PC-3 (cell line): ENCODE measurements around the gene FBXO9. TPM values are rescaled to one million over a fixed set of nuclear protein-coding genes. Genes with fewer than 3 reads are reported as not detected.

Experiments
- ATAC-seq: fragments of 200-7000 bp; cut with Tn5 transposase; 2 replicates; pipeline ENCODE4 v1.9.1; 2020; ENCODE audit warnings: mild to moderate bottlenecking, moderate library complexity
- BruUV-seq: library from RNA; stranded (reverse); fragments of 400-500 nt; replicated peaks from 2 replicates; lab custom pipeline; 2021; lab: Mats Ljungman, UMichigan
- CTCF ChIA-PET: fragments of 300-600 bp; sonication (Branson Sonifier 250); formaldehyde crosslinking; loops from one replicate; lab custom pipeline; 2022; ENCODE audit warnings: antibody characterized with exemption; lab: Charles Lee
- POLR2A ChIA-PET: fragments of 300-600 bp; sonication (Branson Sonifier 250); formaldehyde crosslinking; loops from one replicate; lab custom pipeline; 2022; ENCODE audit warnings: antibody characterized with exemption; ENCODE audit not compliant: unreplicated experiment; lab: Charles Lee
- DNase-seq: peaks from one replicate; pipeline ENCODE4 v3.0.0-alpha.2; 2015
- H2AFZ ChIP-seq: fragments of 300-600 bp; sonication (generic); 2 replicates; pipeline ENCODE4 v1.6.0; 2016; ENCODE audit warnings: antibody characterized with exemption, low read length
- H3F3A ChIP-seq: fragments of 300-600 bp; sonication (generic); one replicate; pipeline ENCODE4 v1.6.0; 2017; ENCODE audit warnings: antibody characterized with exemption, low read length, control low read depth, mild to moderate bottlenecking; ENCODE audit not compliant: unreplicated experiment
- H3K27ac ChIP-seq: fragments of 300-600 bp; sonication (generic); 2 replicates; pipeline ENCODE4 v1.5.1; 2016; ENCODE audit warnings: mild to moderate bottlenecking, low read length
- H3K27me3 ChIP-seq: fragments of 300-600 bp; sonication (generic); 2 replicates; pipeline ENCODE4 v1.6.1; 2016; ENCODE audit warnings: low read length, mixed read lengths
- H3K36me3 ChIP-seq: fragments of 300-600 bp; sonication (generic); 2 replicates; pipeline ENCODE4 v1.6.1; 2016; ENCODE audit warnings: low read depth, mixed run types, low read length, mixed read lengths
- H3K4me1 ChIP-seq: fragments of 300-600 bp; sonication (generic); 2 replicates; pipeline ENCODE4 v1.5.1; 2016; ENCODE audit warnings: low read length; ENCODE audit not compliant: insufficient read depth
- H3K4me2 ChIP-seq: fragments of 300-600 bp; sonication (generic); 2 replicates; pipeline ENCODE4 v1.6.0; 2016; ENCODE audit warnings: low read length
- H3K4me3 ChIP-seq: fragments of 300-600 bp; sonication (generic); 2 replicates; pipeline ENCODE4 v1.5.1; 2016; ENCODE audit warnings: mild to moderate bottlenecking, low read length, mixed read lengths
- H3K79me2 ChIP-seq: fragments of 300-600 bp; sonication (generic); 2 replicates; pipeline ENCODE4 v1.6.1; 2017; ENCODE audit warnings: low read length, mixed read lengths
- H3K9ac ChIP-seq: fragments of 300-600 bp; sonication (generic); 2 replicates; pipeline ENCODE4 v1.6.0; 2016; ENCODE audit warnings: mild to moderate bottlenecking, low read length
- H3K9me2 ChIP-seq: fragments of 300-600 bp; sonication (generic); replicated peaks from 2 replicates; pipeline ENCODE4 v1.6.1; 2016; ENCODE audit warnings: mixed run types, low read length, mixed read lengths
- H3K9me3 ChIP-seq: fragments of 300-600 bp; sonication (generic); 2 replicates; pipeline ENCODE4 v1.6.1; 2016; ENCODE audit warnings: low read length, mixed read lengths
- H4K20me1 ChIP-seq: fragments of 300-600 bp; sonication (generic); 2 replicates; pipeline ENCODE4 v1.6.1; 2016; ENCODE audit warnings: low read length, mixed read lengths
- CTCF ChIP-seq: fragments of 300-600 bp; sonication (generic); conservative IDR thresholded peaks from 2 replicates; pipeline ENCODE4 v1.5.1; 2017; ENCODE audit warnings: antibody characterized with exemption, low read depth, mild to moderate bottlenecking, low read length
- EZH2 ChIP-seq: fragments of 300-600 bp; sonication (generic); IDR thresholded peaks from one replicate; pipeline ENCODE4 v1.6.1; 2017; ENCODE audit warnings: antibody characterized with exemption, mild to moderate bottlenecking, low read length; ENCODE audit not compliant: unreplicated experiment
- EZH2phosphoT487 ChIP-seq: fragments of 300-600 bp; sonication (generic); IDR thresholded peaks from 2 replicates; pipeline ENCODE4 v1.6.1; 2018; ENCODE audit warnings: mild to moderate bottlenecking, antibody characterized with exemption, low read length, borderline replicate concordance
- intact Hi-C: fragments of 100-400 bp; cut with micrococcal nuclease; formaldehyde crosslinking; loops from 2 replicates; pipeline ENCODE4 v1.9.0; 2023
- total RNA-seq: library from RNA; depleted of rRNA; stranded (reverse); fragments of >200 nt; gene quantifications from 2 replicates; pipeline ENCODE4 v1.2.3, GENCODE V29; 2014

FBXO9 gene
- total RNA-seq, 1 experiment from 2014 or later = 54.6 TPM

DNA sequence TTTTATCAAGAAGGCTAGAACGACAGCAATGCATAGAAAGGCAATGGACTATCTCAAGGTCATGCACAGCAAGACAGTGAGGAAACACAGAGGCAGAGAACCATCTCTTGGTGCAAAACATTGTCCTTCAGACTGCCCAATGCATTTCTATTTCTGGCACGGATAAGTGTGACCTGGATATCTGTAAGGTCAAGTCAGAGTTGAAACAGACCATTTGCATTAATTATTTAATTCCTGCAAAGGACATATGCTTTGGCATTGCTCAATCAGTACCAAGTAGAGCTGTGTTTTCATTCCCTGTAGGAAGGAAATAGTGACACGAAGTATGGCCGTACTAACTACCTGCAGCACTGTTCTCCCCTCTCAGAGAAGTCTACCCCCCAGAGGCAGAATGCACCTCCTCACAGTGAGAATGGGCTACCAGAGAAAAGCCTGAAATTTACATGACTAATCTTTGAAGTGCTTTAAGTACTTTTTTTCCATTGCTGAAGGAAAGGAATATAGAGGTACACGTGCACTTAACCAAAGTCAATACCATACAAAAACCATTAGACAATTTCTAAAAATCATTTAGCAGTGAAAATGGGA is 38.0 kb upstream of the FBXO9 start:
- ChIA-PET POLR2A (no interaction called here), CTCF (no interaction called here)
- DNase-seq = no peak
- H3K9me3 ChIP-seq = no peaks in the 10 kb centered on the region
- no peaks in the 10 kb centered on the region for H3K4me1 ChIP-seq
- H3K27ac ChIP-seq = no peak overlapping the region
- ATAC-seq = no peak
- H3K27me3 ChIP-seq = no peaks in the 10 kb centered on the region
- no peak overlapping the region for H3K4me3 ChIP-seq
- no peak overlapping the region for H3K4me2 ChIP-seq
- H3F3A ChIP-seq = no peaks in the 10 kb centered on the region
- H3K79me2 ChIP-seq = no peaks in the 10 kb centered on the region
- no TSS peak for BruUV-seq
- intact Hi-C loops = no loop called here
- no peaks in the 10 kb centered on the region for H4K20me1 ChIP-seq
- H3K9me2 ChIP-seq = no peaks in the 10 kb centered on the region
- no peak overlapping the region for H3K9ac ChIP-seq
- H3K36me3 ChIP-seq = peaks cover 3% of the 10 kb centered on the region; the same call in 1 of the 2 replicates
- TF ChIP-seq EZH2phosphoT487 (no peak), CTCF (no peak), EZH2 (no peak)
- no peak overlapping the region for H2AFZ ChIP-seq

DNA sequence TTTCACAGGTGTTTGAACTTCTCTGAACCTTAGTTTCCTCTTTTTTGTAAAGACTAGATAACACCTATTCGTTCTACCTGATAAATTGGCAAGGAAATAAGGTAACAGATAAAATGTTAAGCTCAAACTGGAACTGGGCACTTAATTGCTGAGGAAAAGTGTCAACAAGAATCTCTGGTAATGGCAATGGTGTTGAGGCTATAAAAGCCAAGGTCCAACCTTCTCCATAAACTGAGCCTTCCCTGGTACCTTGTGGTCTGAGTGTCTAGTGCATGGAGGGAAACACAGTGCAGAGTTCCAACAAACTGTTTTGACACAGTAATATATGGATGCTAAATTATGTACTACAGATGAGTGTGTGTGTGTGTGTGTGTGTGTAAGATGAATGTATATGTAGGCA is 36.7 kb upstream of the FBXO9 start:
- no peaks in the 10 kb centered on the region for H3K9me2 ChIP-seq
- no peak overlapping the region for H2AFZ ChIP-seq
- TF ChIP-seq EZH2phosphoT487 = no peak
- TF ChIP-seq CTCF = no peak
- TF ChIP-seq EZH2 = no peak
- no peaks in the 10 kb centered on the region for H3K4me1 ChIP-seq
- no peaks in the 10 kb centered on the region for H3K79me2 ChIP-seq
- POLR2A ChIA-PET = no interaction called here
- DNase-seq = no peak
- H3K4me2 ChIP-seq = no peak overlapping the region
- no peak overlapping the region for H3K27ac ChIP-seq
- ATAC-seq = no peak
- no peak overlapping the region for H3K4me3 ChIP-seq
- no peaks in the 10 kb centered on the region for H3K27me3 ChIP-seq
- intact Hi-C loops = no loop called here
- H3K36me3 ChIP-seq = peaks cover 3% of the 10 kb centered on the region; the same call in 1 of the 2 replicates
- H3K9me3 ChIP-seq = no peaks in the 10 kb centered on the region
- no peaks in the 10 kb centered on the region for H4K20me1 ChIP-seq
- H3F3A ChIP-seq = no peaks in the 10 kb centered on the region
- CTCF ChIA-PET = no interaction called here
- no peak overlapping the region for H3K9ac ChIP-seq
- BruUV-seq = no TSS peak

- no peaks in the 10 kb centered on the region for H3K9me2 ChIP-seq
- ChIA-PET CTCF (no interaction called here), POLR2A (no interaction called here)
- H3K27ac ChIP-seq = no peak overlapping the region
- H3K4me2 ChIP-seq = no peak overlapping the region
- H3K4me1 ChIP-seq = no peaks in the 10 kb centered on the region
- H3K9ac ChIP-seq = no peak overlapping the region
- no peak overlapping the region for H3K4me3 ChIP-seq
- no peaks in the 10 kb centered on the region for H4K20me1 ChIP-seq
- H3K27me3 ChIP-seq = no peaks in the 10 kb centered on the region
- H3K36me3 ChIP-seq = peaks cover 3% of the 10 kb centered on the region; the same call in 1 of the 2 replicates
- no peak for DNase-seq
- no peak overlapping the region for H2AFZ ChIP-seq
- TF ChIP-seq CTCF = no peak
- no peak for TF ChIP-seq EZH2
- TF ChIP-seq EZH2phosphoT487 = no peak
- intact Hi-C loops = no loop called here
- no peak for ATAC-seq
- no peaks in the 10 kb centered on the region for H3K79me2 ChIP-seq
- no peaks in the 10 kb centered on the region for H3K9me3 ChIP-seq
- no TSS peak for BruUV-seq
- H3F3A ChIP-seq = no peaks in the 10 kb centered on the region
These were observed 35.9 kb upstream of the FBXO9 start for GRCh38 chr6:53029257-53029656.
